Measurements from ENCODE around the gene PTGS1.
A peak's percentile ranks its signal among the peaks of the same experiment; 100 is the strongest.

Gene PTGS1

GRCh38 chr9:122377241-122378164 lies 6.7 kb downstream of the PTGS1 start:
- no peak overlapping the region for H3K27ac ChIP-seq
- no peak for TF ChIP-seq ZFX (IDR thresholded peaks at IDR 0.05; ENCODE audit: borderline replicate concordance)
- TF ChIP-seq, protein P1, sequence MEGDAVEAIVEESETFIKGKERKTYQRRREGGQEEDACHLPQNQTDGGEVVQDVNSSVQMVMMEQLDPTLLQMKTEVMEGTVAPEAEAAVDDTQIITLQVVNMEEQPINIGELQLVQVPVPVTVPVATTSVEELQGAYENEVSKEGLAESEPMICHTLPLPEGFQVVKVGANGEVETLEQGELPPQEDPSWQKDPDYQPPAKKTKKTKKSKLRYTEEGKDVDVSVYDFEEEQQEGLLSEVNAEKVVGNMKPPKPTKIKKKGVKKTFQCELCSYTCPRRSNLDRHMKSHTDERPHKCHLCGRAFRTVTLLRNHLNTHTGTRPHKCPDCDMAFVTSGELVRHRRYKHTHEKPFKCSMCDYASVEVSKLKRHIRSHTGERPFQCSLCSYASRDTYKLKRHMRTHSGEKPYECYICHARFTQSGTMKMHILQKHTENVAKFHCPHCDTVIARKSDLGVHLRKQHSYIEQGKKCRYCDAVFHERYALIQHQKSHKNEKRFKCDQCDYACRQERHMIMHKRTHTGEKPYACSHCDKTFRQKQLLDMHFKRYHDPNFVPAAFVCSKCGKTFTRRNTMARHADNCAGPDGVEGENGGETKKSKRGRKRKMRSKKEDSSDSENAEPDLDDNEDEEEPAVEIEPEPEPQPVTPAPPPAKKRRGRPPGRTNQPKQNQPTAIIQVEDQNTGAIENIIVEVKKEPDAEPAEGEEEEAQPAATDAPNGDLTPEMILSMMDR (IDR thresholded peaks at IDR 0.05) = no peak

- H3K27ac ChIP-seq = no peak overlapping the region
- TF ChIP-seq, protein P1 (IDR thresholded peaks at IDR 0.05) = no peak
- no peak for TF ChIP-seq ZFX (IDR thresholded peaks at IDR 0.05; ENCODE audit: borderline replicate concordance)
Measured at GRCh38 chr9:122378236-122378635, 7.4 kb downstream of the PTGS1 start.

- no peak overlapping the region for H3K27ac ChIP-seq
- TF ChIP-seq, protein P1 (IDR thresholded peaks at IDR 0.05) = peak; percentile 58
- TF ChIP-seq ZFX (IDR thresholded peaks at IDR 0.05; ENCODE audit: borderline replicate concordance) = no peak
Measured at GRCh38 chr9:122379340-122379739, 8.5 kb downstream of the PTGS1 start.

DNA sequence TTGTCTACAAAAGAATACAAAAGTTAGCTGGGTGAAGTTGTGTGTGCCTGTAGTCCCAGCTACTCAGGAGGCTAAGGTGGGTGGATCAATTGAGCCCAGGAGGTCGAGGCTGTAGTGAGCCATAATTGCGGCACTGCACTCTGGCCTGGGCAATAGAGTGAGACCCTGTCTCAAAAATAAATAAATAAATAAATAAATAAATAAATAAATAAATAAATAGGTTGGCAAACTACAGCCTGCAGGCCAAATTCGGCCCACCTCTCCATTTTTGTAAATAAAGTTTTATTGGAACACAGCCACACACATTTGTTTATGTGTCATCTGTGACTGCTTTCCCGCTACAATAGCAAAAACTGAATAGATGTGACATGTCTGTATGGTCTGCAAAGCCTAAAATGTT lies 9.5 kb downstream of the PTGS1 start:
- H3K27ac ChIP-seq = no peak overlapping the region
- no peak for TF ChIP-seq ZFX (IDR thresholded peaks at IDR 0.05; ENCODE audit: borderline replicate concordance)
- TF ChIP-seq, protein P1 (IDR thresholded peaks at IDR 0.05) = no peak

- no peak overlapping the region for H3K27ac ChIP-seq
- TF ChIP-seq, protein P1 (IDR thresholded peaks at IDR 0.05) = no peak
- no peak for TF ChIP-seq ZFX (IDR thresholded peaks at IDR 0.05; ENCODE audit: borderline replicate concordance)
Measured at GRCh38 chr9:122381206-122381950, 10.6 kb downstream of the PTGS1 start.

- TF ChIP-seq ZFX (IDR thresholded peaks at IDR 0.05; ENCODE audit: borderline replicate concordance) = no peak
- TF ChIP-seq, protein P1 (IDR thresholded peaks at IDR 0.05) = no peak
- H3K27ac ChIP-seq = no peak overlapping the region
Measured at GRCh38 chr9:122382901-122383850, 12.4 kb downstream of the PTGS1 start.

Measured in 22Rv1 (cell line).